ENCODE results near the gene UBE2E3. TPM values are rescaled to one million over a fixed set of nuclear protein-coding genes. Genes with fewer than 3 reads are reported as not detected.

The UBE2E3 gene
- total and polyA plus RNA-seq, 4 donors, result 50.7 to 66.6 (median 54.2) TPM

DNA sequence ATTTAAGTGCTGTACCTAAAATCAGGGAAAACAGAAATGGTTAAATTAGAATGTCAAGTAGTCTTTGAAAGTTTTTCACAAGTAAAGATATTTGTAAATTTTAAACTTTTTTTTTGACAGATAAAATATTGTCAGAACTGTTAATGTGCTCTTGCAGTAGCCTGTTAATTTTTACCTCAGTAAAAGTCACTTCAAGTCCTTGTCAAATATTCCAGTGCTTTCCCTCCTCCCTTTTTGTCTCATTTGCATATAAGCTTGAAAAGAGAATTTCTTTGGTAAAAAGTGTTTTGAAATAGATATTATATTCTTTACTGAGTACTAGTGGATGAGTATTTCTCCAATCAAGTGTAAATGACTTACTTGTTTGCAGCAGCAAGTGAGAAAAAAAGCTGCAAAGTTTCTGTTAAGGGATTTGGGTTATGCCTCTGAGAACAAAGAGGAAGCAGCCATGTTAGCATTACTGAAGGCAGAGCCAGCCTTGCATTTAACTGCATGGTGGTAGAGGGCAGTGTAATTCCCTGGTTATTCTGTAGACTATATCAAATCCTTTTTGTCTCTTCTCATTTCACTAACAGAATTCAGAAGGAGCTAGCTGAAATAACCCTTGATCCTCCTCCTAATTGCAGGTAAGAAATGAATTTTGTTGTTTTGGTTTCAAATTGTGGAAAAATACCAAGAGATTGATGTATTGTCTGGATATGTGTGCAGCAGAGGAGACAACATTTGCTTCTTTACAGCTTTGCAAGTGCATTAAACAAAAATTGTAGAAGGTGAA is 3.2 kb downstream of the UBE2E3 start:
- Histone ChIP-seq H3K9me3 (ENCODE audit: control insufficient read depth, low read length) (no peaks in the 10 kb centered on the region), H3K27me3 (ENCODE audit: control insufficient read depth in 1 of 2, insufficient read depth in 2 of 2, low read length in 1 of 2) (no peaks in the 10 kb centered on the region), H3K36me3 (ENCODE audit: control insufficient read depth in 1 of 2, insufficient read depth in 2 of 2, low read length in 1 of 2) (no peaks in the 10 kb centered on the region), H3K4me1 (ENCODE audit: control insufficient read depth in 1 of 2, insufficient read depth in 2 of 2, low read length in 2 of 2) (peaks cover 0 to 2% of the 10 kb centered on the region in 2 donors), H3K27ac (ENCODE audit: low read depth in 1 of 2, low read length in 2 of 2) (no peak overlapping the region), H3K4me3 (ENCODE audit: low read length in 2 of 2) (peak overlapping the region in 1 of 2 donors; percentile 26)
- intact Hi-C loops (cut with DNase I), result no loop called here
- DNase-seq (no peak), ATAC-seq (ENCODE audit: low FRiP score) (no peak)

DNA sequence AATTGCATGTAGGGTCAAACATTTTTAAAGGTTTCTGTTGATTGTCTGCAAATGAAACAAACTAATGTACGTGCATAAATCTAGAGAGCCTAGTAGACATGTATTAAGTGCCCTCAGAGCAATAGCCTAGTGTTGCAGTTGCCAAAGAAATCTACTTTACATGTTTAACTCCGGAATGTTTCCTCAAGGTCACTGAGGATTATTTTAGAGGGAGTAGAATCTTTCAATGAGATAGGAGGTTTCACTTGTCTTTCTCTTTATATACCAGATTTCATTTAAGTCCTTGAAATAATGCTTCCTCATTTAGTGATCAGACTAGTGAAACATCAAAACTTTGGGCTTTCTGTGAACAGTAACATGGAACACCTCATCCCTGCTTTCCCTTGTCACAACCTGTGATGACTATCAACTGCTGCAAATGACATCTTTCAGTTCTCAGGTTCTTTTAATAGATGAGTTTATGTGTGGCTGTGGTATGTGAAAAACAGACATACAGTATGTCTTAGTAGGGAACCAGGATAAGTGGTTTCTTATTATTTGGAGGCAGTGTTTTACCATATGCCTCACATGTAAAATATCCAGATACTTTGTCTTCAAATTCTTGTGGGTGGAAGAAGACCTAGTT is 5.5 kb downstream of the UBE2E3 start:
- H3K36me3 ChIP-seq (ENCODE audit: control insufficient read depth in 1 of 2, insufficient read depth in 2 of 2, low read length in 1 of 2), result no peaks in the 10 kb centered on the region
- DNase-seq (no peak), ATAC-seq (ENCODE audit: low FRiP score) (no peak)
- H3K4me1 ChIP-seq (ENCODE audit: control insufficient read depth in 1 of 2, insufficient read depth in 2 of 2, low read length in 2 of 2), result peaks cover 0 to 2% of the 10 kb centered on the region in 2 donors
- H3K9me3 ChIP-seq (ENCODE audit: control insufficient read depth, low read length), result no peaks in the 10 kb centered on the region
- intact Hi-C loops (cut with DNase I), result no loop called here
- WGBS, 2 donors, result 22 to 35% methylated on average over 2 of the region's 2 CpGs
- no peaks in the 10 kb centered on the region for H3K27me3 ChIP-seq (ENCODE audit: control insufficient read depth in 1 of 2, insufficient read depth in 2 of 2, low read length in 1 of 2)
- no peak overlapping the region for H3K4me3 ChIP-seq (ENCODE audit: low read length in 2 of 2)
- H3K27ac ChIP-seq (ENCODE audit: low read depth in 1 of 2, low read length in 2 of 2), result no peak overlapping the region

DNA sequence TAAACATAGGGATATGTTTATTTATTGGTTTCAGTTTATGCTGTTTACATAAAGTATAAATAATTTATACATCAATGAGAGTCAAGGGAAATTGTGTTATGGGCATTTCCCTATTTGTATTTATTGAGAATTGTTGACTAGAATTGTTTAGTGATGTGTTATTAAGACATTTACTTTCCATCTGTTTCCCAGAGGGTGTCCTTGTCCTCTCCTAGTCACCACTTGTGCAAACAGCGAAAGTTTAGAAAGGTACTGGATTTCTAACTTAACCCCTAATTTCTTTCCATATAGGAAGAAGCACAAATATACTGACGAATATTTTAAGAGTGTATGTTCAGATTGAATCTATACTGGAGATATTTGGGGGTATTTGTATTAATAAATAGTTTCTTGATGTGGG is 6.7 kb downstream of the UBE2E3 start:
- DNase-seq (no peak), ATAC-seq (ENCODE audit: low FRiP score) (no peak)
- no peak overlapping the region for H3K27ac ChIP-seq (ENCODE audit: low read depth in 1 of 2, low read length in 2 of 2)
- no peak overlapping the region for H3K4me3 ChIP-seq (ENCODE audit: low read length in 2 of 2)
- H3K4me1 ChIP-seq (ENCODE audit: control insufficient read depth in 1 of 2, insufficient read depth in 2 of 2, low read length in 2 of 2), result peaks cover 0 to 2% of the 10 kb centered on the region in 2 donors
- 94 to 95% methylated on average over 2 of the region's 2 CpGs for WGBS, 2 donors
- no peaks in the 10 kb centered on the region for H3K9me3 ChIP-seq (ENCODE audit: control insufficient read depth, low read length)
- intact Hi-C loops (cut with DNase I), result no loop called here
- H3K36me3 ChIP-seq (ENCODE audit: control insufficient read depth in 1 of 2, insufficient read depth in 2 of 2, low read length in 1 of 2), result no peaks in the 10 kb centered on the region
- H3K27me3 ChIP-seq (ENCODE audit: control insufficient read depth in 1 of 2, insufficient read depth in 2 of 2, low read length in 1 of 2), result no peaks in the 10 kb centered on the region

DNA sequence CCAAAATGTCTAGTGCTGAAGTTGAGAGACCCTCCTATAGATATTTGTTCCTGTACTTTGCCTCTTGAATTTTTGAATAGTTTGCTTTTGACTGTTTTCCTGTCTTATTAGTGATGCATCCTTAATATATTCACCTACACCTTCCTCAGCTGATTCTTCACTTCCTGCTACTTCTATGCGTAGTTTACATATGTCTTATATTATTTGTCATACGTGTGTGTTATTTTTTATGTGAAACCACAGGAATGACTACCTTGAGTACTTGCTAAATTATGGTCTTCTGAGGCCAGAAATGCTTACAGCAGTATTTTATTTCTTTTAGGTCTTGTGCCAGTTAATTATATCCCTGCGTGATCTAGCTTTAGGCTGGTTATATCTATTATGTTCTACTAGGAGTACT is 9.9 kb downstream of the UBE2E3 start:
- 68 to 71% methylated on average over 3 of the region's 3 CpGs for WGBS, 2 donors
- no peak overlapping the region for H3K4me3 ChIP-seq (ENCODE audit: low read length in 2 of 2)
- intact Hi-C loops (cut with DNase I), result no loop called here

DNA sequence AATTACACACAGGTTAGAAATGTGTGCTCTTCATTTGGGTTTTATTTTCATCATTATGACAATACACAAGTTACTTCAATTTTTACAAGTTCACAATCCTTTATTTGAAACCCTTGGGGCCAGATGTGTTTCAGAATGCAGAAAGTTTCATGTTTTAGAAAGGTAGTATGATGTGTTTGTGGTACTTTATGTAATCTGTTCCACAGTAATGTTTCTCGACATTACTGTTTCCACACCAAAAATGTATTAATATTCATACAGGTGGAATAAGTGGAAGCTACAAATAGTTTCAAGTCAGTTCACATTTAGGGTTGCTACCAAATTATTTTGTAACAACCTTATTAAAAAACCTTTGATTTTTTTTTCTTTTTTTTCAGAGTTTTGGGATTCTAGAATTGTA is 10.4 kb downstream of the UBE2E3 start:
- DNase-seq (no peak), ATAC-seq (ENCODE audit: low FRiP score) (no peak)
- Histone ChIP-seq H3K4me3 (ENCODE audit: low read length in 2 of 2) (no peak overlapping the region), H3K4me1 (ENCODE audit: control insufficient read depth in 1 of 2, insufficient read depth in 2 of 2, low read length in 2 of 2) (peaks cover 0 to 3% of the 10 kb centered on the region in 2 donors), H3K36me3 (ENCODE audit: control insufficient read depth in 1 of 2, insufficient read depth in 2 of 2, low read length in 1 of 2) (no peaks in the 10 kb centered on the region), H3K27me3 (ENCODE audit: control insufficient read depth in 1 of 2, insufficient read depth in 2 of 2, low read length in 1 of 2) (no peaks in the 10 kb centered on the region), H3K27ac (ENCODE audit: low read depth in 1 of 2, low read length in 2 of 2) (no peak overlapping the region), H3K9me3 (ENCODE audit: control insufficient read depth, low read length) (no peaks in the 10 kb centered on the region)
- intact Hi-C loops (cut with DNase I), result no loop called here
- 94 to 98% methylated on average over 1 of the region's 1 CpG for WGBS, 2 donors

More for the DNA sequence above, 9.9 kb downstream of the UBE2E3 start:
- H3K27ac ChIP-seq (ENCODE audit: low read depth in 1 of 2, low read length in 2 of 2), result no peak overlapping the region
- ATAC-seq (ENCODE audit: low FRiP score) (no peak), DNase-seq (no peak)
- H3K9me3 ChIP-seq (ENCODE audit: control insufficient read depth, low read length), result no peaks in the 10 kb centered on the region
- no peaks in the 10 kb centered on the region for H3K36me3 ChIP-seq (ENCODE audit: control insufficient read depth in 1 of 2, insufficient read depth in 2 of 2, low read length in 1 of 2)
- H3K4me1 ChIP-seq (ENCODE audit: control insufficient read depth in 1 of 2, insufficient read depth in 2 of 2, low read length in 2 of 2), result peaks cover 0 to 3% of the 10 kb centered on the region in 2 donors
- H3K27me3 ChIP-seq (ENCODE audit: control insufficient read depth in 1 of 2, insufficient read depth in 2 of 2, low read length in 1 of 2), result no peaks in the 10 kb centered on the region

DNA sequence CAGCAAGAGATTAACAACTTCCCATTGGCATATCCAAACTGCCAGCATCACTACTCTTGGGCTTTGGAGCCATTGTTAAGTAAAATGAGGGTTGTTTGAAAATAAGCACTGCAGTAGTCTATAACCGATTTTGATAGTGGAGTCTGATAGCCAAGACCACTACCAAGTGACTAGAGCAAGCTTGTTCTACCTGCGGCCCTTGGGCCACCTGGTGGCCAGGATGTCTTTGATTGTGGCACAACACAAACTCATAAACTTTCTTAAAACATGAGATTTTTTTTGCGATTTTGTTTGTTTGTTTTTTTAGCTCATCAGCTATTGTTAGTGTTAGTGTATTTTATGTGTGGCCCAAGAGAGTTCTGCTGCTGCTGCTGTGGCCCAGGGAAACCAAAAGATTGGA is 11.0 kb downstream of the UBE2E3 start:
- WGBS, 2 donors, result 91 to 93% methylated on average over 3 of the region's 3 CpGs
- no peak for ATAC-seq (ENCODE audit: low FRiP score)

DNA sequence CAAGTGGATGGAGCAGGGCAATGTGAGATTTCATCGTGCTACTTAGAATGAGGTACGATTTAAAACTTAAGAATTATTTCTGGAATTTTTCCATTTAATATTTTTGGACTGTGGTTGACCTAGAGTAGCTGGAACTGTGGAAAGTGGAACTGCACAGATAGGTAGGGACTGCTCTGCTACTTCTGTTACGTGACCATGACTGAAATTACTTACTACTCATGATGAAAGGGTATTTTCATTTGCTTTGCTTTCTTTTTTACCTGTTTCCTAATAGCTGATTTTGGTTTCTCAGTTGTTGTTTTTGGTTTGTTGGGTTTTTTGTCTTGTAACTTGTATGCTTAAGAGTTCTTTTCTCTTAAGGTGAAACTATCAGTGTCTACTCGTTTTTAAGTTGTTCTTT is 11.4 kb downstream of the UBE2E3 start:
- Histone ChIP-seq H3K4me3 (ENCODE audit: low read length in 2 of 2) (peak overlapping the region in 1 of 2 donors; percentile 26), H3K27ac (ENCODE audit: low read depth in 1 of 2, low read length in 2 of 2) (no peak overlapping the region), H3K9me3 (ENCODE audit: control insufficient read depth, low read length) (no peaks in the 10 kb centered on the region), H3K27me3 (ENCODE audit: control insufficient read depth in 1 of 2, insufficient read depth in 2 of 2, low read length in 1 of 2) (no peaks in the 10 kb centered on the region), H3K36me3 (ENCODE audit: control insufficient read depth in 1 of 2, insufficient read depth in 2 of 2, low read length in 1 of 2) (no peaks in the 10 kb centered on the region), H3K4me1 (ENCODE audit: control insufficient read depth in 1 of 2, insufficient read depth in 2 of 2, low read length in 2 of 2) (peaks cover 0 to 3% of the 10 kb centered on the region in 2 donors)
- ATAC-seq (ENCODE audit: low FRiP score), result no peak
- 3 to 12% methylated on average over 4 of the region's 4 CpGs for WGBS, 2 donors
- intact Hi-C loops (cut with DNase I), result no loop called here
- no peak for DNase-seq

More for the DNA sequence above, 11.0 kb downstream of the UBE2E3 start:
- intact Hi-C loops (cut with DNase I), result no loop called here
- no peak for DNase-seq
- no peaks in the 10 kb centered on the region for H3K27me3 ChIP-seq (ENCODE audit: control insufficient read depth in 1 of 2, insufficient read depth in 2 of 2, low read length in 1 of 2)
- H3K4me1 ChIP-seq (ENCODE audit: control insufficient read depth in 1 of 2, insufficient read depth in 2 of 2, low read length in 2 of 2), result peaks cover 0 to 3% of the 10 kb centered on the region in 2 donors
- H3K36me3 ChIP-seq (ENCODE audit: control insufficient read depth in 1 of 2, insufficient read depth in 2 of 2, low read length in 1 of 2), result no peaks in the 10 kb centered on the region
- no peaks in the 10 kb centered on the region for H3K9me3 ChIP-seq (ENCODE audit: control insufficient read depth, low read length)
- no peak overlapping the region for H3K4me3 ChIP-seq (ENCODE audit: low read length in 2 of 2)
- H3K27ac ChIP-seq (ENCODE audit: low read depth in 1 of 2, low read length in 2 of 2), result no peak overlapping the region

DNA sequence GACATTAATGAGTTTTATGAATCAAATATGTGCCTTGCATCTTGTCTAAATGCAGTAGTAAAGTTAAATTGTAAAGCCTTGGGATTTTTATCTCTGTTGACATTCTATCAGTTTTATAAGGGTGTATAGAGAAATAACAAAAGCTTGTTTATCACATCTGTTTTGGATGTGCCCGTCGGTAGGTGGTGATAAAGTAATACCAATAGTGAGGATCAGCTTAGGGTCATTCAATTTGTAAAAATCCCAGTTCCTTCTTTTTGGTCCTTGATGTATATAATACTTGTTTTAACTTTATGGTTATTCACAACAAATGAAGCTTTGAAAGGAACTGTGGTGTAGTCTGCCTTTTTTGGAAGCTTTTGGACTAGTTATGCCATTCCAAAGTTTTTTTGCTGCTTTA is 12.6 kb downstream of the UBE2E3 start:
- DNase-seq (no peak), ATAC-seq (ENCODE audit: low FRiP score) (no peak)
- WGBS, 2 donors, result 12% methylated on average over 2 of the region's 2 CpGs
- Histone ChIP-seq H3K4me3 (ENCODE audit: low read length in 2 of 2) (no peak overlapping the region), H3K4me1 (ENCODE audit: control insufficient read depth in 1 of 2, insufficient read depth in 2 of 2, low read length in 2 of 2) (peaks cover 0 to 3% of the 10 kb centered on the region in 2 donors), H3K27me3 (ENCODE audit: control insufficient read depth in 1 of 2, insufficient read depth in 2 of 2, low read length in 1 of 2) (no peaks in the 10 kb centered on the region), H3K9me3 (ENCODE audit: control insufficient read depth, low read length) (no peaks in the 10 kb centered on the region), H3K27ac (ENCODE audit: low read depth in 1 of 2, low read length in 2 of 2) (peak overlapping the region in 1 of 2 donors; percentile 67), H3K36me3 (ENCODE audit: control insufficient read depth in 1 of 2, insufficient read depth in 2 of 2, low read length in 1 of 2) (no peaks in the 10 kb centered on the region)
- intact Hi-C loops (cut with DNase I), result no loop called here

All from aorta (tissue), 5 donors.